ENCODE data around the gene SAMD4B.
A peak's percentile ranks its signal among the peaks of the same experiment; 100 is the strongest.

SAMD4B gene

DNA sequence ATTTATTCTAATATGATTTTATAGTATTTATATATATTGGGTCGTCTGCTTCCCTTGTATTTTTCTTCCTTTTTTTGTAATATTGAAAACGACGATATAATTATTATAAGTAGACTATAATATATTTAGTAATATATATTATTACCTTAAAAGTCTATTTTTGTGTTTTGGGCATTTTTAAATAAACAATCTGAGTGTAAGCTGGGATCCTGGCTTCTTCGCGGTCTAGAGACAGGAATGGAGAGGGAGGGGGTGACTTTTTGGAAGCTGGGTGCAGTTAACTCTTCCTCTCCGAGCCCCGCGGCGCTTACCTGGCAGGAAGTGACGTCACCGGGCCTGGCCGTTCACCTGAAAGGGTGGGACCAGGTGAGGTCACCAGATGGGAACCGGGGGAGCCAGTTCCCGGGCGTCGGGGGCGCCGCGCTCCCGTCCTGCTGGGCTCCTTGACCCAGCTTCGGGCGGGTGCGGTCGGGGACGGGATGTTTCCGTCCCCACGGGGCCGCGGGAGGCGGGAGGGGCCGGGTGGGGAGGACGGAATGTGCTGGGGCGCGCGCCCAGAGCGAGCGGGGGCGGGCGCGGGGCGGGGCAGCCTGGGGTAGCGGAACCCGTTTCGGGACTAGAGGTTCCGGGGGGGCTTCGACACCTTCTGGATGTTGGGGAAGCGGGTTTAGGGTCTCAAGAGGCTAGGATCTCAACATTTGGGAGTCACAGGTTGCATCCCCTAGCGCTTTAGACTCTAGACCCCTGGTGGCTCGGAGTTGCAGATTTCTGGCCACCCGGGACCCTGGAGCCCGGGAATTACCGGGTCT, 67.2 kb downstream of the SAMD4B start:
- DNase-seq (ENCODE audit: low read depth), result peak; percentile 63

DNA sequence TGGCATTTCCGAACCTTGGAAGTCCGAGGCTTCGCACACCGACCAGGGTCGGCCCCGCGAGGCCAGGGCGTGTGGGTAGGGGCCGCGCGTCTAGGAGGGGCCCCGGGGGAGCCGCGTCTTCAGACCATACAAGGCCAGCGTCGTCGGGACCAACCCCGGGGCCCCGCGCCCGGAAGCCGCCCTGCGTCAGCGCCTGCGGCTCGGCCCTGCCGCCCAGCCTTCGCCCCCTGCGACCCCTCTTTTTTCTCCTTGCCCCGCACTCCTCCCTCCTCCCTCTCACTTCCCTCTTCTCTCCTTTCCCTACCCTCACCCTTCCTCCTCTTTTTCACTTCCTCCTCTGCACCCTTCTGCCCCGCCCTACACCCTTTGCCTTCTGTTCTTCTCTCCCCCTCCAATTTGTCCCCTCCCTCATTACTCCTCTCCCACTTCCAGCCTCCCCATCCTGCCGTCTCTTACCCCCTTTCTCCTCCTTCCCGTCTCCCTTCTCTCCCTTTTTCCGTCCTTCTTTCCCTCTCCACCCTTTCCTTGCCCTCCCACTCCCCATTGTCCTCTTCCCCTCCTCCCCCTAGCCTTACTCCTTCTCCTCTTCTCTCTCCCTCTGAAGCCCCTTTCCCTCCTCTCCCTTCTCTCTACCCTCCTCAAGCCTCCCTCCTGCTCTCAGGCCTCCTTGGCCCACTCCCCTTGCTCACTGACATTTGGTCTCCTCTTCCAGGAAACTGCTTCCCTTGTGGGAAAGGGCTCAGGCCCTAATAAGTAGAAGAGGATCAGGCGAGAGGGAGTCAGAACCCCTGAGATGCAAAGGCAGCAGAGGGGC, 68.0 kb downstream of the SAMD4B start:
- peak; percentile 53 for DNase-seq (ENCODE audit: low read depth)

DNA sequence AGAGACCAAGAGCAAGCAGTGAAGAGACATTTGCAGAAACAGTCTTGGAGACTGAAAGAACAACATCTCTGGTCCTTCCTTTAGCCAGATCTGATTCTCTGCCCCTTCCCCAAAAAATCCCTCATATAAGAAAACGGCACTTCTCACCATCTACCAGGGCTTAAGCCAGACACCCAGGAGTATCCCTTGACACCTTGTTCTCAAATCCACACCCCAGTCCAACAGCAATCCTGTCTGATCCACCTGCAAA, 68.5 kb downstream of the SAMD4B start:
- DNase-seq (ENCODE audit: low read depth), result no peak

DNA sequence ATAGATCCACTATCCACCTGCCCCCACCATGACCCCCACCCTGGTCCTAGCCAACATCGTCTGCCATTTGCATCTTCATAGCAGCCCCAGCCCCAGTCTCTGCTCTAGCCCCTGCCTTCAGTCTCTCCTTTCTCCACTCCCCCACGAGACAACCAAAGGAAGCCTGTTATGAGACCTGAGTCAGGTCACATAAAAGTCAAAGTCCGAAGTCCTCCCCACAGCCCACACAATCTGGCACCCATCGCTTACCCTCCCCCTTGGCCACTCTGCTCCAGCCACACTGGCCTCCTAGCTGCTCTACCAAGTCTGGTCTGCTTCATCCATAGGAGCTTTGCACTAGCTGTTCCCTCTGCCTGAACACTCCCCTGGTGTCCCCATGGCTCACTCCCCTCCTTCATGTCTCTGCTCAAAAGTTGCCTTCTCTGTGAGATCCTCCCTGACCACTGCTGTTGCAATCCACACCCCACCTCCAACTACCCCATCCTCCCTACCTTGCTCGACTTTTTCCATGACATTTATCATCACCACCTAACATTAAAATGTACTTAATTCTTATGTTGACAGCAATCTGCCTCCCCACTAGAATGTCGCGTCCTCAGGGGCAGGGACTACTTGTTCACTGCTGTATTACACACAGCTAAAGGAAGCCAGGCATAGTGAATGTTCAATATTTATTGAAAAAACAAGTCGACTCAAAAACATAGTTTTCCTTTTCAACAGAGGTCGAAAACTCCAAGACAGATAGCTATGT, 69.0 kb downstream of the SAMD4B start:
- DNase-seq (ENCODE audit: low read depth), result no peak

DNA sequence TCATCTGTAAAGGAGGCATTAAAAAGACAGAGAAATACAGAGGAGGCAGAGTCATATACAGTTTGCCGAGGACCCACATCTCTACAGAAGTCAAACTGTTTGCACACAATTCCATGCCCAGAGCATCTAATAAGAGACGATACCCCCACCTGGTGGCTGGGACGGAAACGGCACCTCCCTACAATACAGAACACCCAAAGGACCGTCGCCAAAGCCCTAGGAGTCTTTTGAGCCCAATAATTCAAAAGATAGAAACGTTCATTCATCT, 69.5 kb downstream of the SAMD4B start:
- DNase-seq (ENCODE audit: low read depth), result peak; percentile 82

DNA sequence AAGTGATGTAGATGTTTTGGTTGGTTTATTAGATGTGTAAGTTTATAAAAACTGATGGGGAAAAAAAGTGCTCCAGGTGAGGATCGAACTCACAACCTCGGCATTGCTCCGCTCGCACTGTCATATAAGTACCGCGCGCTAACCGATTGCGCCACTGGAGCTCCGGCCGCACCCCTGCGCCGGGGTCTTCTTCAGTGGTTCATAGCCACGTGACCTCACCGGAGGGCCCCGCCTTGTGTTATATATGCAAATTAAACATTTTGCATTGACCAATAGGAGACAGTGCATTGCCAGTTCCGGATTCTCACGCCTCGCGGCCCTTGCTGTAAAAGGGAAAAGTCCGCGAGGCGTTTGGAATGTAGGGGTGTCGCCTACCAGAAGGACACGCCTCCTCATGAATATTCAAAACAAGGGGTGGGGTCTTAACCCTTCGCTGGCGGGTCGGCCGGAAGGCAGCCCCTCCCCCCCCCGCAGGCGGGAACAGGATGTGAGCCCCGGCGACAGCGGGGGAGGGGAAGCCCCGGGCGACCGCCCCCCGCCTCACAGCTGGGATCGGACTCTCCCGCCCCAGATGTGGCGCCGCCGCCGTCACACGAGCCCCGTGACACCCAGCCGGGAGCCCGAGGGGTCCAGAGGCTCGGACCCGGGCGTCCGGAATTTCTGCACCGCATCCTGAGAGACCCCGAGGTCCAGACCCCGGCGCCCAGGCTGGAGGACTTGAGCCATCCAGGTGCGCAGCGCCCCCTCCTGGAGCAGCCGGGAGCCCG, 70.1 kb downstream of the SAMD4B start, which contains the start of gene PLEKHG2:
TSS of gene PLEKHG2 (plus strand) at position 570 of the 767 bp plus-strand sequence. CDS start 1,418 bp downstream, outside the sequence.
- peak; percentile 93 for DNase-seq (ENCODE audit: low read depth)

DNA sequence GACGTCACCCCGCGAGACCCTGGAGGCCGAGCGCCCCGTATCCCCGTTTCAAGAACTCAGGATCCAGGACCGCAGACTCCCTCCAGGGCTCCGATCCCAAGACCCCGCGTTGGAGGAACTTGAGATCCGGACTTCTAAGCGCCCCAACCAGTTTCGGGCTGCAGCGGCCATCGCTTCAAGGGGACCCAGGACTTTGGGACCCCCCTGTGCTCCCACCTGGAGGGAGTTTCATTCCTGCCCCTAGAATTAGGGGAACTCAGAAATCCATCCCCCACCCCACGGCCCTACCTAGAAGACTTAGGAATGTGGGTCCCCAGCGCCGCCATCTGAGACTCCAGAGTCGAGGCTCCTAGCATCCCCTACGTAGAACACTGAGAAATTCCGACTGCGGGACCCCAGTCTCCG, 70.6 kb downstream of the SAMD4B start:
- DNase-seq (ENCODE audit: low read depth), result no peak

DNA sequence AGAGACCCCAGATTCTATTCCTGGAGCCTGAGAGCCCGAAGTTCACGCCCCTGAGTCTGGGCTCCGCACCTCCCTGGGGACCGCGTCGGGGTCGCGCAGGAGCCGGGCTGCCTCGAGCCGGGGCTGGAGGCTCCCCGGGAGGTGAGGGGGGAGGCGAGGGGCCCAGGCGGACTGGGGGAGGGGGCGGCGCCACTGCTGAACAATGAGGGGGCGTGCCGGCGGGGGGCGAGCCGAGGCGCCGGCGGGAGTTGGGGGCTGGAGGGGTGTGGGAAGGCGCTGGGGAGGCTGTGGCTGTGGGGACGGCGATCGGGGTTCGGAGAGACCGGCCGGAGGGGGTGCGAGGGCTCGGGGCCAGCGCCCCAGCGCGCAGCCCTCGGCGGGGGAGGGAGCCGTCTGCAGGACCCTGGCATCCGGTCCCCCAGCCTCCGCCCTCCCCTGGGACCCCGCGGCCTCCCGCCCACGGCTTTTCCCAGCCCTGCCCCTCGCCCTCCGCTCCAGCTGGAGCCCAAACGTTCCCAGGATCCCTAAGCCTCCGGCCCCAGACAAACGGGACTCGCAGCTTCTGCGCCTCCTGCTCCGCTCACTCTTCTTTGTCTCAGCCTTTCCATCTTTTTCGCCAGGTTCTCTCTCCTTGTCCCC, 71.2 kb downstream of the SAMD4B start:
- no peak for DNase-seq (ENCODE audit: low read depth)

DNA sequence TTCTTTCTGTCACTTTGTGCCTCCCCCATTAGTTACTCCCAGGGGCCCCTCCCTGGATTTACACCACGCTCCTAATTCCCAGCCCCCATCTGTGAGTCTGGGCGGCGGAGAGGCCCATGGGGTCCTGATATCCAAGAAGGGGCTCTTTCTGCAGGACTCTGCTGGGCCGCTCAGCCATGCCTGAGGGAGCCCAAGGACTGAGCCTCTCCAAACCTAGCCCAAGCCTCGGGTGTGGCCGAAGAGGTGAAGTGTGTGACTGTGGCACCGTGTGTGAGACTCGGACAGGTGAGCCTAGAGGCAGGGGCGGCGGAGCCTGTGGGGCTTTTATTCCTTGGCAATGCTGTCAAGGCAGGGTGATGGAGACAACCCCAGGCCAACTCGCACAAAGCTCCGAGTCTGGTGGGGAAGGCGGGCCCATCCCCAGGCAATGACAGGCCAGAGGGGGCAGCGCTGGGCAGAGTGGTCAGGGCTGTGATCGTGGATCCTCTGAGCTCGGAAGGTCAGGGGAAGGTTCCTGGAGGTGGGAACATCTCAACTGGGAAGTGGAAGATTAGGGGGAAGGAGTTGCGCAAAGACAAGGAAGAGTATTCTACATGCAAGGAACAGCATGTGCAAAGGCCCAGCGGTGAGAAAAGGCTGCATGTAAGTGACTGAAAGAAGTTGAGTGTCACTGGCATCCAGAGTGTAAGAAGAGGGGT, 71.8 kb downstream of the SAMD4B start:
- DNase-seq (ENCODE audit: low read depth), result no peak

DNA sequence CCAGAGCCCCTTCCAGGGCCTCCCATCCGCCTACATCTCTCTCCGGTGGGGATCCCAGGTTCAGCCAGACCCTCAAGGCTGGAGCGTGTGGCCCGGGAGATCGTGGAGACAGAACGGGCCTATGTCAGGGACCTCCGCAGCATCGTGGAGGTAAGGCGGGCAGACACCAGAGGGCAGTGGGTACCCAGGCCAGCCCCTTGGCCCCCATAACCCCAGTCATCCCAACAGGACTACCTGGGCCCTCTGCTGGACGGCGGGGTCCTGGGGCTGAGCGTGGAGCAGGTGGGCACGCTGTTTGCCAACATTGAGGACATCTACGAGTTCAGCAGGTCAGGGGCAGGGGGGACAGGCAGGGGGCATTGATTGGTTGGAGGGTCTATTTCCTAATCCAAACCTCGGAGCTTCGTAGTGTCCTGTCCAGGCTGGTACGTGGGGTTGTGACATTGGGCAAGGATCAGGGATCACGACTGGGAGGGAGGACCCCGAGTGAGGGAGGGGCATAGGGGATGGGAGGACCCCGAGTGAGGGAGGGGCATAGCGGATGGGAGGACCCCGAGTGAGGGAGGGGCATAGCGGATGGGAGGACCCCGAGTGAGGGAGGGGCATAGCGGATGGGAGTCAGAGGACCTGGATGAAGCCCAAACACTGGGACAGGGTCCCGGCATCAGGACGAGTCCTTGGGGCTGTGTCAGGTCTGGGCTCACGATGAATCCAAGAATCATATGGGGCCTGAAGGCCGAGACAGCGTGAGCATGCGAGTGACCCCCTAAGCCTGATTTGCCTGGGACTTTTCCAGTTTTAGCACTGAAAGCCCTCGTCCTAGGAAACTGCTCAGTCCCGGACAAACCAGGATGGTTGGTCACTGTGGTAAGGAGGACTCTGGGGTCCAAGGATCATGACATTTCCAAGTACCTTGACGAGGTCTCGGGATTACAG, 73.2 kb downstream of the SAMD4B start:
- no peak for DNase-seq (ENCODE audit: low read depth)

DNA sequence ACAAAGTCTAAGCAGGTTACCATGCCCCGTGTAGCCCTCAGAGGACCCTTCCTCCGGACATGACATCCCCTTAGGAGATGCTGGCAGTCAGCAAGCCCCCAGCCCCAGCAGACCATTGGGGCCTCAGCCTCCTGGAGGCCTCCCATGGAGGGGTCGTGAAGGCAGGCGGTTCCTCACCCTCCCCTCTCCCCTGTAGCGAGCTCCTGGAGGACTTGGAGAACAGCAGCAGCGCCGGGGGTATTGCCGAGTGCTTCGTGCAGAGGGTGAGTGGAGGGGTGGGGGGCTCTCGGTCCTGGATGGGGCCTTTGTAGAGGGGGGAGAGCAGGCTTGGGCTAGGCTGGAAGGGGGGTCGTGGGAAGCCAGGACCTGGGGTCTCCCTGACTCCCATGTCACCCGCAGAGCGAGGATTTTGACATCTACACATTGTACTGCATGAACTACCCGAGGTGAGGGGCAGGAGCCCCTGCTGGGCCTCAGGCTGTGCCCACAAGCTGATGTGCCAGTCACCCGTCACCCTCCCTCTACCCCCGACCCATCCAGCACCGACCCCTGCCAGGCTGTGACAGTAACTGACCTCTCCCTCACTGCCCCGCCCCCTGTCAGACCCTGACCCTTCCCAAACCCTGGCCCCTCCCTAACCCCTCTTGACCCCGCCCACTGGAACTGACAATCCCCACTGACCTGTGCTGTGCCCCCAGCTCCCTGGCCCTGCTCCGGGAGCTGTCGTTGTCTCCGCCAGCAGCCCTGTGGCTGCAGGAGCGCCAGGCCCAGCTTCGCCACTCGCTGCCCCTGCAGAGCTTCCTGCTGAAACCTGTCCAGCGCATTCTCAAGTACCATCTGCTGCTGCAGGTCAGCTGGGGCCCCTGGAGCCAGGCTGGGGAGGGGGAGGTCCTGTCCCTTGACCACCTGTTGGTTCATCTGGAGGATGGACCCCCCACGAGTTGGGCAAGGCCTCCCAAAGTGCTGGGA, 74.2 kb downstream of the SAMD4B start:
- no peak for DNase-seq (ENCODE audit: low read depth)

DNA sequence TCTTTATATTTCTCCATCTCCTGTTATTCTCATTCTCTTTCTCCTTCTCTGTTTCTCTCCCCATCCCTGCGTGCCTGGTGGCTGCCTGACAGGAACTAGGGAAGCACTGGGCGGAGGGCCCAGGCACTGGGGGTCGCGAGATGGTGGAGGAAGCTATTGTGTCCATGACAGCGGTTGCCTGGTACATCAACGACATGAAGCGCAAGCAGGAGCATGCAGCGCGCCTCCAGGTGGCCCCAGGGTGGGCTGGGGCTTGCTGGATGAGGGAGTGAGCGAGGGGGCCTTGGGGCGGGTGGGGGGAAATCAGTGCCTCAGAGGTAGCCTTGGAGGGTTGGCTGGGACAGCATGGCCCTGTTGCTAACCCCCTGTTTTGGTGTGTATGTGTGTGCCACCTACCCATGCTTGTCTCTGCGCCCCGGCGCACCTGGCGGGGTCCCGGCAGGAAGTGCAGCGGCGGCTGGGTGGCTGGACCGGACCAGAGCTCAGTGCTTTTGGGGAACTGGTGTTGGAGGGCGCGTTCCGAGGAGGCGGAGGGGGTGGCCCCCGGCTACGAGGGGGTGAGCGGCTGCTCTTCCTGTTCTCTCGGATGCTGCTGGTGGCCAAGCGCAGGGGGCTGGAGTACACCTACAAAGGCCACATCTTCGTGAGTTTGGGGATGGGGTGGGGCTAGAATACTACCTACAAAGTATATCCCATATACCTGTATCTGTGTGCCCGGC, 75.4 kb downstream of the SAMD4B start:
- DNase-seq (ENCODE audit: low read depth), result no peak

DNA sequence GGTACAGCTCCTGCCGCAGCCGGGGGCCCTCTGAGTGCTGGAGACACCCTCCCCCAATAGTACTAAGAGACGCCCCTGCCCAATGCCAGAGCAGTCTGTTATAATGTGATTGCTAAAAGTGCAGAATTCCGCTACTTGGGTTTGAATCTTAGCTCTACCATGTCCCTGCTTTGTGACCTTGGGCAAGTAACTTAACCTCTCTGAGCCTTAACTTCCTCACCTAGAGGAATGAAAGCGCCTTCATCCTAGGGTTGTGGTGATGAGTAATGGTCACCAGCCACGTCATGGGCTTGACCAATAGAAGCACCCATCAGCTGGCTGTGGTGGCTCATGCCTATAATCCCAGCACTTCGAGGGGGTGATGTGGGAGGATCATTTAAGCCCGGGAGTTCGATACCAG, 76.8 kb downstream of the SAMD4B start:
- DNase-seq (ENCODE audit: low read depth), result no peak

DNA sequence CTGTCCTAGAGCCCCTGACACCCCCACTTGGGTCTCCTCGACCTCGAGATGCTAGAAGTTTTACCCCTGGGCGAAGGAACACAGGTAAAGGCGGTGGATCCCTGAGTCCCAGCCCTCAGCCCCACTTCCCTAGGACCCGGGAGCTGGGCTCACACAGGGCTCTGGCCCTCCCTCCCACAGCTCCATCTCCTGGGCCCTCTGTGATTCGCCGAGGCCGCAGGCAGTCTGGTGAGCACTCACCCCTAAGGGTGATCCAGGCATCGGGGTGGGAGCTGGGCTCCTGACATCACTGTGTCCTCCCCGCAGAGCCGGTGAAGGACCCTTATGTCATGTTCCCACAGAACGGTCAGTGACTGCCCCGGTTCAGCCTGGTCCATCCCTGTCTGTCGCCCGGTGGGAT, 78.5 kb downstream of the SAMD4B start:
- no peak for DNase-seq (ENCODE audit: low read depth)

DNA sequence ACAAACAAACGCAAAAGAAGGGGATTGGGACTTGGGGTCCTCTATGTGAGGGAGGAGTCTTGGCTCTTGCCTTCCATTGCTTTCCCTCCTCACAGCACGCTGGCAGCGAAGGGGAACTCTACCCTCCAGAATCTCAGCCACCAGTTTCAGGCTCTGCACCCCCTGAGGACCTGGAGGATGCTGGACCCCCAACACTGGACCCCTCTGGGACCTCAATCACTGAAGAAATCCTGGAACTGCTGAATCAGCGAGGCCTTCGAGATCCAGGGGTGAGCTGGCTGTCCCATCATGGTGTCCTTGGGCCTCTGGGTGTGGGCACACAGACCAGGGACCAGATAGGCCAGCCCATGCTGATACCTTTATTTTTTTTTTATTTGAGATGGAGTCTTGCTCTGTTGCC, 79.8 kb downstream of the SAMD4B start:
- DNase-seq (ENCODE audit: low read depth), result no peak

DNA sequence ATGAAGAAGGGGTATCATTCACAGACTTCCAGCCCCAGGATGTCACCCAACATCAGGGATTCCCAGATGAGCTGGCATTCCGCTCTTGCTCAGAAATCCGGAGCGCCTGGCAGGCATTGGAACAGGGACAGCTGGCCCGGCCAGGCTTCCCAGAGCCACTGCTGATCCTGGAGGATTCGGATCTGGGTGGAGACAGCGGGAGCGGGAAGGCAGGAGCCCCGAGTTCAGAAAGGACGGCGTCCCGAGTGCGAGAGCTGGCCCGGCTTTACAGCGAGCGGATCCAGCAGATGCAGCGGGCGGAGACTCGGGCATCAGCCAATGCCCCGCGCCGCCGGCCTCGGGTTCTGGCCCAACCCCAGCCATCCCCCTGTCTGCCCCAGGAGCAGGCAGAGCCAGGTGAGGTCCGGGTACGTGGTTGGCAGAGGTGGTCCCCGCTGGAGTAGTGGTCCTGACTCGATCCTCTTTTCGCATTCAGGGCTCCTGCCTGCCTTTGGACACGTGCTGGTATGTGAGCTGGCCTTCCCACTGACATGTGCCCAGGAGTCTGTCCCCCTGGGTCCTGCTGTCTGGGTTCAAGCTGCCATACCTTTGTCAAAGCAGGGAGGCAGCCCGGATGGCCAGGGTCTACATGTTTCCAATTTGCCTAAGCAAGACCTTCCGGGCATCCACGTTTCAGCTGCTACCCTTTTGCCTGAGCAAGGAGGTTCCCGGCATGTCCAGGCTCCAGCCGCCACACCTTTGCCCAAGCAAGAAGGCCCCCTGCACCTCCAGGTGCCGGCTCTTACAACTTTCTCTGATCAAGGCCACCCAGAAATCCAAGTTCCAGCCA, 81.3 kb downstream of the SAMD4B start:
- DNase-seq (ENCODE audit: low read depth), result no peak

DNA sequence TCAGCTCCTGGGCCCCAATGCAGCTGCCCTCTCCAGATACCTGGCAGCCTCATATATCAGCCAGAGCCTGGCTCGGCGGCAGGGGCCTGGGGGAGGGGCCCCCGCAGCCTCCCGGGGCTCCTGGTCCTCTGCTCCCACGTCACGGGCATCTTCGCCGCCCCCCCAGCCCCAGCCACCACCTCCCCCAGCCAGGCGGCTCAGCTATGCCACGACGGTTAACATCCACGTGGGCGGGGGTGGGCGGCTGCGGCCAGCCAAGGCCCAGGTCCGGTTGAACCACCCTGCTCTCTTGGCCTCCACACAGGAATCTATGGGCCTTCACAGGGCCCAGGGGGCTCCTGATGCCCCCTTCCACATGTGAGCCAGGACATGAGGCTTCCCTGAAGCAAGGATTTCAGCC, 82.7 kb downstream of the SAMD4B start:
- DNase-seq (ENCODE audit: low read depth), result no peak
